ENCODE data around the gene CUTA.
A peak's percentile ranks its signal among the peaks of the same experiment; 100 is the strongest.

CUTA gene

DNA sequence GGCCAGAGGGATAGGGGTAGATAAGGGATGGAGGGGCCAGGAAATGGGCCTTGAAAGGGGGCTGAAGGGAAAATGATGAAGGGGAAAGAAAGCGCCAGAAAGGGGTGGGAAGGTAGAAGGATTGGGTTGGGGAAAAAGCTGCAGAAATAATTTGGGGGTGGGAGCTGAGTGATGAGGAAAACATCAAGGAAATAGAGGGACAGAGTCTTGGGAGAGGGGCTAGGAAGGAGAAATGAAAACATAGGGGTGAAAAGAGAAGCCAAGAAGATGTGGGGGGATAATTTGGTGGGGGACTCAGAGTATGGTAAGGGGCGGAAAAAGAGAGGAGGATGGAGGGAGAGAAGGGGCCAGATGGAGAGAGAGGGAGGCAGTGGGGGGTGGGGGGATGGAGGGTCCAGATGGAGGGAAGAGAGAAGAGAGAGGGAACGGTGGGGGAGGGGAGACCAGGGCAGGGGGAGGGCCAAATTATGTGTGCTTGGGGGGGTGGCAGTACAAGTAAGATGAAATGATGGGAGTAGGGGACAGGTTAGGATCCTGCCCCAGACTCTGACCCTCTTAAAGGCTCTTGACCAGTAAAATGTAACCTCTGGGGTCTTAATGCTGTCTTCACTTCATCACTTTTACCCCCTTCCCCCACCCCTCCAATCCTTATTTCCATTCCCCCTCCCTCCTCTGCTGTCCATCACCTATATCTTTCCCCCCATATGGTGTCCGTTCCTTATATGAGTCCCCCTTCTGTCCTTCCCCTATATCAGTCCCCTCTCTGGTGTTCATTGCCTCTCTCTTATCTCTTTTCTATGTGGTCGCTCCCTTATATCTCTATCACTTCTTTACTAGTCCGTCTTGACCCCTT is 2.8 kb upstream of the CUTA start:
- ATAC-seq = no peak

DNA sequence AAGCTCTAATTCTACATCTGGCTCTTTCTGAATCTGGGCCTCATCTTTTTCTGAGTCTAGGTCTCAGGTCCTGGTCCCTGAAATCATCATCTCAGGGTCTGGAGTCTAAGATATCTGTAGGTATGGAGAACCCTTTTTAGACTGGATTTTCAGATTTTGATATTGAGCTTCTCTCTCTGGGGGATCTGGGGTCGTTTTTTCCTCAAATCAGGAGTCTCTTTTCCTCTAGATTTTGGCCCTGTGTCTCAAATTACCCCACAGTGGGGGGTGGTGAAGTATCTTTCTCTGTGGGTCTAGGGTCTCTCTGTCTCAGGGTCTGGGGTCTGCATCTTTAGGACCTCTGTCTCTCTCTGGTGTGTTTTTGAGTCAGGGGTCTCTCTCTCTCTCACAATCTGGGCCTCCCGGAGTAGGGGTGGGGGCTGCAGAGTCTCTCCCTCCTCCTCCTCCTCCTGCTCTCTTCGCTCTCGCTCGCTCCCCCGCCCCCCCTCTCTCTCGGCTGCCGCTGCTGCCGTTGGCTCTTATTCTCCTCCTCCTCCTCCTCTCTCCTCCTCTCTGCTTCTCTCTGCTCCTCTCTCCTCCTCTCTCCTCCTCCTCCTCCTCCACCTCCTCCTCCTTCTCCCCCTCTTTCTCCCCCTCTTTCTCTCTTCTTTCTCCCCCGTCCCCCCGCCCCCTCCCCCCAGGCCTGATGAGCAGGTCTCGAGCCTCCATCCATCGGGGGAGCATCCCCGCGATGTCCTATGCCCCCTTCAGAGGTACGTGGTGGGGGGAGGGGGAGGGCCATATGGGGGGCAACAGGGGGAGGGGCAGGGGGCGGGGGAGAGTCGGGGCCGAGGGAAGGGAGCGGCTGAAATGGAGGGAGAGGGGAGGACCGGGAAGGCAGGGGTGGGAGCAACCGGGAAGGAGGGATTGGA is 1.9 kb upstream of the CUTA start, which contains the start of gene SYNGAP1:
Gene SYNGAP1 (plus strand): TSS at position 486 of the 911 bp plus-strand sequence. CDS start 200 bp downstream, at position 686.
- no peak for ATAC-seq

DNA sequence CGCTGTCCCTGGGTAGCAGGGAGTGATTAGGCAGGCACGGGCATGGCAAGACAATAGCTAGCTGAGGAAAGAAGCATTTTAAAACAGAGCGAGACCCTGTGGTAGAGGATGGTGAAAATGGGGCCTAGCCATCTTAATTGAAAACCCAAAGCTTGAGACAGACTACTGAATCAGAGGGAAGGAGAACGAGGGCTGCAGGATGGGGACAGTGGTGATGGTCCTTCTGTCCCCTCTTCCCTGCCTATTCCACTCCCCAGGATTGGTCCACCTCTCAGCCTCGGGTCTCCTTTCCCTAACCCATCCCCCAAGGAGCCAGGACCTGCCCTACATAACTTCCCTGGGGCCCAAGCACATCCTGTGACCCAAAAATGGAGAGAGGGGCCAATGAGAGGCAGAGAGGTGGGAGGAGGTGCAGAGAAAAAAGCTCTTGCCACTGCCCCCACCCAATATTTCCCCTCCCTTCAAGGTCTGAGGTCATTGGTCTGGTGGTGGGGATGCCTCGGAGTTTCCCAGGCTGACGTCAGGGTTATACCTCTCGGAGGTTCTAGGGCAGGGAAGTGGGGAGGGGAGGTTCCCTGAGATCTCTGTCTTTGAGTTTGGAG is 884 bp upstream of the CUTA start:
- no peak for ATAC-seq

DNA sequence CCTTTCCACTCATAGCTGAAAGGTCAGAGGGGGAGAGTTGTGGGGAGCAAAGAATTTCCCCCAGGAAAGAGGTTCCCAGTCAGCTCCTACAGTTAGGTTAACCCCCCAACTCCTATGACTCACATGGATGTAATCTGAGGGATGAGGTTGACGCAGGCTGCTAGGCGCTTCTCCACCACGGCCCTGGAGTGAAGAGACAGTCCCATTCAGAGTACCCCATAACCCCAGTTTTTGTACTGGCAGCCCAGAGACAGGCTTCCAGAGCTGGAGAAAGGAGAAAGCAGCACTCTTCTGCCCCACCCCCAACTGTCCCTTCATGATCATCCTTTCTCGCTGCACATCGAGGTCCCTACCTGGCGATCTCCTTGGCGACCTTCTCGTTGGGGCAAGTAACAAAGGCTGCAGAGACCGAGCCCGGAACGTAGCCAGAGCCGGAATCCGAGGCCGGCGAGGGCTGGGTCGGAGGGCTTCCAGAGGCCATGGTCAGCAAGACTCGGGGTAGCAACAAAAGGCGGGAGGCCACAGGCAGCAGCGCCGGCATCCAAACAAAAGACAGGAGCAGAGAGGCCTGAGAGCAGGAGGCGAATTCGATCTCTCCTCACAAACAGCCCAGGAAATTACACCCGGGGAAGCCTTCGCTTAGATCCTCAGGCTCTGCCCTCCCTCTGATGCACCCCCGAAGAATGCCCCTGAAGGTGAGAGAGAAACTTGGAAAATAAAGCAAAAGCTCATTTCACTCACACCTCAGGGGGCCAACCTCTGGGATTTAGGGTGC is 592 bp downstream of the CUTA start:
- ATAC-seq = no peak

DNA sequence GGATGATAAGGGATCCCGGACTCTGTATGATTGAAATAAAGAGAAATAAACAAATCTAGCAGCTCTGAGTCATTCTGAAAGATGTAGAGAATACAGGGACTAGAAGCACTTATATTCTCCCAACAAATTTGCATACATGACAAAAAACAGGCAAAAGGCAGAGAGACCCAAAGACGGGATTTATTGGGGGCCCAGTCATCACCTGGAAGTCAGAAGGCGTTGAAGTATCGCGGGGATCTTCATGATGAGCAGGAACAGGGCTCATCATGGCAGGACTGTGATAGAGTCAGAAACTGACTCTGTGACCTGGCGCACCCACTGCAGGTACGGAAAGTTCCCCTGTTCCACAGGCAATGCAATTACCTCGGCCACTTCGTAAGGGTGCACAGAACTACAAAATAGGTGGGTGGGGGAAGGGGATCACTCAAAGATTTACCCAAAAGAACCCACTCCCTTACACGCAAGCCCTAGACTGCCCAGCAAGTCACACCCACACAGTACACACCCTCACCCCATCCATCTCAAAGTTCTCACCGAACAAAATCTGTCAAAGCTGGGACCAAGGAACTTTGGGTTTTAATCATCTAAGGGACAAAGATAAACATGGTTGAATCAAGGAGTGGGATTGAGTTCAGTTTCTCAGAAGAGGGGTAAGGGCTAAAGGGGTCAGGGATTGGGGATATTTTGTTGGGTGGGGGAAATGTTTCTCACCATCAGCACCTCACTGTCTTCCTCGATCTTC is 1.4 kb downstream of the CUTA start:
- ATAC-seq = peak; percentile 1 to 12

DNA sequence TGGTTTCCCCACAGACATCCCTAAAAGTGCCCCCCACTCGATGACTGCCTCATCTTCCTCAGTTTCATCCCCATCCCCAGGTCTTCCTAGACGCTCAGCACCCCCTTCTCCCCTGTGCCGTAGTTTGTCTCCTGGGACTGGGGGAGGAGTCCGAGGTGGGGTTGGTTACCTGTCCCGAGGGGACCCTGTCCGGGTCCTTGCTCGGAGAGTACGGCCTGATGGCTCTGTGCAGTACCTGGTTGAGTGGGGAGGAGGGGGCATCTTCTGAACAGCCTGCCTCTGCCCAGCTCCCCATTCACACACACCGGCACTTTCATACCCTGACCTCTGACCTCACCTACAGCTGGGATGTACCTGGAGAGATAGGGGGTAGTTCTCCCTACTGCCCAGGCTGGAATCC is 2.1 kb downstream of the CUTA start:
- ATAC-seq = no peak

DNA sequence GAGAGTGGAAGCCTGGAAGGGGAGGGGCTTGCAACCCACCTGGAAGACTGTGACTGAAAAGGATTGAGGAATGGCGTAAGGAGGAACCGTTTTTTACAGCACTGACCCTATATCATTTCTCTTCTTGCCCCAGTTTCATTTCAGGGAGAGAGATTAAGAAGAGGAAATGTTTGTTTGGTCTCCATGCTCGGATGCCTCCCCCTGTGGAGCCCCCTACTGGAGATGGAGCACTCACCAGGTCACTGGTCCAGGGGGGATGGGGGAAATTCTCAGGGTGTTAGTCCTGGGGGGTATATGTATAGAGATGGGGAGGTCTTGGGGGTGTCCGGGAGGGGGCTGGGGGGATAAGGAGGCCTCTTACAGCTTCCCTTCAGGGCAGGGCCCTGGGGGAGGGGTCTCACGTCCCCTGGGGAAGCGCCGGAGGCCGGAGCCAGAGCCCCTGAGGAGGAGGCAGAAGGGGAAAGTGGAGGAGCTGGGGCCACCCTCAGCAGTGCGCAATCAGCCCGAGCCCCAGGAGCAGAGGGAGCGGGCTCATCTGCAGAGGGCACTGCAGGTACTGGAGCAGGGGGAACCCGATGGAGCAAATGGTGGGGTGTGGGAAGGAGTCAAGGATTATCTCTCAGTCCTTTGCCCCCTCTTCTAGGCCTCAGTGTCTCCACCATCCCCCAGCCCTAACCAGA is 3.2 kb downstream of the CUTA start:
- no peak for ATAC-seq

DNA sequence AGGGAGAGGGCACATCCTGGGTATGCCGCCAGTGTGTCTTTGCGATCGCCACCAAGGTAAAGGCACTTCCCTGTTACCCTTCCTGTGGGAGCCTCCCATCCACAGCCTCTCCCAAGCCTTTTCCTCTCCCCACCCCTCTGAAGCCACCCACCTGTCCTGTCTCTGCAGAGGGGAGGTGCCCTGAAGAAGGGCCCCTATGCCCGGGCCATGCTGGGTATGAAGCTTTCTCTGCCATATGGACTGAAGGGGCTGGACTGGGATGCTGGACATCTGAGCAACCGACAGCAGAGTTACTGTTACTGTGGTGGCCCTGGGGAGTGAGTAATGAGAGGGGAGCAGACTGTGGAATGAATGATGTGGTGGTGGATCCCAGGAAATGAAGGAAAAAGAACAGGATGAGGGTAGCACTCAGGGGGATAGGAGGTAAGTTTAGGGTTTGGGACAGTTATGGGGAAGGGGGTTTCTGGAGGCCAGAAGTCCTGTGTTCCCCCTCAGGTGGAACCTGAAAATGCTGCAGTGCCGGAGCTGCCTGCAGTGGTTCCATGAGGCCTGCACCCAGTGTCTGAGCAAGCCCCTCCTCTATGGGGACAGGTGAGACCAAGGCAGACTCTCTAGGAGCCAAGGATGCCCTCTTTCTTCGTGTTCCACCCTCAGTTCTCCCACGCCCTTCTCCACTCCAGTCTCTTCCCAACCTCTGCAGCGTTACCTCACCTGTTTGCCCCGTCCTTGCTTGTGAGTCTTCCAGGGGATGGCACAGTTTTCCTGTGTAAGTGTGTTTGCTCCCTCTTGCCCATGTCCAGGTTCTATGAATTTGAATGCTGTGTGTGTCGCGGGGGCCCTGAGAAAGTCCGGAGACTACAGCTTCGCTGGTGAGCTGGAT is 4.4 kb downstream of the CUTA start:
- ATAC-seq = no peak

DNA sequence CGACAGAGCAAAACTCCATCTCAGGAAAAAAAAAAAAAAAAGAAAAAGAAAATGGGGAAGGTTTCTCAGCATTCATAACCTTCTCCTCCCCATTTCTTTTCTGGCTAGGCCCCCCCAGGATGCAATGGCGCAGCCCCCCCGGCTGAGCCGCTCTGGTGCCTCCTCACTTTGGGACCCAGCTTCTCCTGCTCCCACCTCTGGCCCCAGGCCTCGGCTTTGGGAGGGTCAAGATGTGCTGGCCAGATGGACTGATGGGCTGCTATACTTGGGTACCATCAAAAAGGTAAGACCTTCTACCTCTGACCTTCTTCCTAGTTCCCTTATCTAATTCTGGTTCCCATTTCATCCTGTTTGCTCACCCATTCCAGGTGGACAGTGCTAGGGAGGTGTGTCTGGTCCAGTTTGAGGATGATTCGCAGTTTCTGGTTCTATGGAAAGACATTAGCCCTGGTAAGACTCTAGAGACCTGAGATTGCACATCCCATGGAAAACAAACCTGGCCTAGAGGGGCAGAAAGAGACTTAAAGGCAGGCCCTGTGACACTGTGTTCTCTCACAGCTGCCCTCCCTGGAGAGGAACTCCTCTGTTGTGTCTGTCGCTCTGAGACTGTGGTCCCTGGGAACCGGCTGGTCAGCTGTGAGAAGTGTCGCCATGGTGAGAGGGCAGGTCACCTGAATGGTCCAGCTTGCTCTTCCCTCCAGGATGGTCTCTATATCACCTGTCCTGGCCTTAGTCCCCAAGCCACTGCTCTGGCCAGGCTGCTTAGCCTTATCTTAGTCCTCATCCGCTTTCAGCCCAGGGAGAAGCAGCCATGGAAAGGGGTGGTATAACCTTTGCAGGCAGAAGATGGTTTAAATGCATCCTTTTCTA is 5.5 kb downstream of the CUTA start:
- ATAC-seq = no peak

DNA sequence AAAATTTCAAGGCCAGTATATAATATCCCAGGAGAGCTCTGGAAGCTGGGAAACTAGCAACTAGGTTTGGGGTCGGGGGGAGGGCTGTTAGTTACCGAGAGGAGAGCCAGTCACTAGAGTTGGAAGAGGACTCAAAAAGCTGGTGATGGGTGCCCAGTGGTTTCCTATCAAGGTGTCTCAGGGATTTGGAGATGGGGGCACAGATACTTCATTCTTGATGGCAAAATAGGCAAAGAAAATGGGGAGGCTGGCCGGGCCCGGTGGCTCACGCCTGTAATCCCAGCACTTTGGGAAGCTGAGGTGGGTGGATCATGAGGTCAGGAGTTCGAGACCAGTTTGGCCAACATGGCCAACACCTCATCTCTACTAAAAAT is 6.3 kb downstream of the CUTA start:
- ATAC-seq = no peak

DNA sequence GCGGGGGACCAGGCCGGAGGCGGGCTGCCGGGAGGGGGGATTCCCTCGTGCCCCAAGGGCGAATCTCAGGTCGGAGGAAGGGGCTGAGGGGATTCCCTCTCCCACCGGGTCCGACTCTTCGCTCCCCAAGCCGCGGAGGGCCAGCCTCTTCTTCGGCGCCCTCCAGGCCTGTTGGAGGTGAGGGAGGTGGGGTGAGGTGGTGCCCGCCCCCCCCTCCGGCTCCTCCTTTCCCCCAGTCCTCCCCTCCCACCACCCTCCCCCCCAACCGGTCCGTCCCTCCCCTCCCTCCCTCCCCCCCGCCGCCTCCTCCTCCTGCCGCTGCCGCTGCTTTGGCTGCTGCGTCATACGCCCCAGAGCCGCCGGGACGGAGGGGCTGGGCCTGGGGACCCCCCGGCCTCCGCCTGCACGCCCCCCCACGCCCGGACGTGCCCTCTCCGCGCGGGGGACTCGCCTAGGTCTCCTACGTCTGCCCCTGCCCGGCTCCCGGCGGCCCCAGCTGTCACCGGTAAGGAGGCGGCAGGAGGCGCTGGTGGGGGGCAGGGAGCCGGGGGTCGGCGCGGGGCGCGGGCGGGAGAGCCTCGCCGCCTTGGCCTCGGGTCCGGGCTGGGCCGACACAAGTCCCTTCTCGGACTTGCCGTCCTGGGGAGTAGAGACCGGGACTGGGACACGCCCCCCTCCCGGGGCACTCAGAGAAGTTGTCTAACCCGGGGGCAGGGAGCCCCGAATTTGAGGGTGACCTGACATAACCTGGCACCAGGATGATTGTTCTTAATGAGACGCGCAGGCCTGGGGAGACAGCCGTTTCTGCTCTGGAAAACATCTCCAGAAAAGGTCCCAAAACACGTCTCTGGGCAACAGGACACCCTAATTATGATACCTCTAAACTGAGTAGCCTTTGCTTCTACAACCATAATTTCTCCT is 6.9 kb downstream of the CUTA start, which contains the start of gene PHF1:
Gene PHF1 (plus strand): TSS at position 304 of the 921 bp plus-strand sequence. CDS start 1,250 bp downstream, outside the sequence.
- ATAC-seq = peak; percentile 46 to 55

DNA sequence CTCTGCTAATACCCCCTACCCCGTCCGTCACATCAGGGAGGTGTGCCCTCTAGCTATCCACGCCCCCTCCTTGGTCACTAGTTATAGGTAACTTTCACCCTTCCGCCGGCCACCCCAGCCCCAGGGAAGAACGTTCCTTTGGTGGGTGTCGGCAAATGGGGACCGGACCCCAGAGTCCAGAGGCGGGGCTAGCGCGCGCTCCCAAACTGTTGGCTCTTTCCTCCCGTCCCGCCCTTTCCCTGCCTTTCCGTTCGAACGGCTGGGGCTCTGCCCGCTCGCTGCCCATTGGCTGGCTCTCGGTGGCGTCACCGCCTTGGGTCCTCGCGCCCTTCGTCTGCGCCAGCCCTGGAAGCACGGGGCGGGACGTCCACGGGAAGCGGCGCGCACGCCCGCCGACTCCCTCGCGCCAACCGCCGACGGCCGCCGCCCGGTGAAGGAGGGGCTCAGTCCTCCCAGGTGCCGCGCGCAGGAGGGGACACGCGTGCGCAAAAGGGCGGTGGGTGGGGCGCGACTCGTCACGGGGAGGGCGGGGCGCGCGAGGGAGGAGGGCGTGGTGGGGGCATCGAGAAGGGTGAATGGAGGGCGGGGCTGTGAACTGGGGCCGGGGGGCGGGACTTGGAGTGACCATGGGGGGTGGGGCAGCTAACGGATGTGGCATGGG is 7.7 kb downstream of the CUTA start:
- ATAC-seq = peak; percentile 90 to 93

DNA sequence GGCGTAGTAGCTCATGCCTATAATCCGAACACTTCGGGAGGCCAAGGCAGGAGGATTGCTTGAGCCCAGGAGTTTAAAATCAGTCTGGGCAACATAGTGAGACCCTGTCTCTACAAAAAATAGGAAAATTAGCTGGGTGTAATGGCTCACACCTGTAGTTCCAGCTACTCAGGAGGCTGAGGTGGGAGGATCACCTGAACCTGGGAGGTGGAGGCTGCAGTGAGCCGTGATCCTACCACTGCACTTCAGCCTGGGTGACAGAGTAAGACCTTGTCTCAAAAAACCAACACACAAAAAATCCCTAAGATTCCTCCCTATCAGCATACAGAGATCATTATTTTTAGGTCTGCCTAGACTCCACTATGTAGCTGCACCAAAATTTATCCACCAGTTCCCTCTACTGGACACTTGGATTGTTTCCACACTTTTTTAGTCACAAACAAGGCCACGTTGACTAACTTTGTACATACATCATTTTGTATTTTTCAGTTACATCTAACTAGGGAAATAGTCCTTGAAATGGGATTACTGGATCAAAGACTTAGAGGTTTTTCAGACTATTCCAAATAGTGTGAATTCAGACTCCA is 10.7 kb downstream of the CUTA start:
- ATAC-seq = no peak

DNA sequence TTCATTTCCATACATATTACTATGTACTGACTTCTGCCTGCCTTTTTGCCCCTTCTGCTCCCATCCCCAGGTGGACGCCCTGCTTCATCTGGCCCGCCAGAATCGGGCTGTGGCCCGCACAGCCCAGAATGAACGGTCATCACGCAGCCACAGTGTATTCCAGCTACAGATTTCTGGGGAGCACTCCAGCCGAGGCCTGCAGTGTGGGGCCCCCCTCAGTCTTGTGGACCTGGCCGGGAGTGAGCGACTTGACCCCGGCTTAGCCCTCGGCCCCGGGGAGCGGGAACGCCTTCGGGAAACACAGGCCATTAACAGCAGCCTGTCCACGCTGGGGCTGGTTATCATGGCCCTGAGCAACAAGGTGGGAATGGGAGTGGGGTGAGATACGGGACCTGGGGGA is 11.8 kb downstream of the CUTA start:
- ATAC-seq = no peak

DNA sequence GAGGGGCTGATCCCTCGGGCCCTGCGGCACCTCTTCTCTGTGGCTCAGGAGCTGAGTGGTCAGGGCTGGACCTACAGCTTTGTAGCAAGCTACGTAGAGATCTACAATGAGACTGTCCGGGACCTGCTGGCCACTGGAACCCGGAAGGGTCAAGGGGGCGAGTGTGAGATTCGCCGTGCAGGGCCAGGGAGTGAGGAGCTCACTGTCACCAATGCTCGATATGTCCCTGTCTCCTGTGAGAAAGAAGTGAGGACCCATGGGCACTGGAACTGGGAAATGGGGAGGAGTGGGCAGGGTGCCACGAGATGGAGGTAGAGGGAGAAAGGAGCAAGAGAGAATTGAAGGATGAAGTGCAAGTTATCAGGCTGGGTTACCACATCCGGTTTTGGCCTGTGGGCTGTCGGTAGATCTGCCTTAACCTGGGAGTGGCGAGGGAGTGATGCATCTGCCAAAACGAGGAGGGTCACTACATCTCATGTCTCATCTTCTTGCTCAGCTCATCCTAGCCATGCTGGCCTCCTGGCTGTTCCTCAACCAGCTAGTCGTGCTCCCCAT is 12.4 kb downstream of the CUTA start:
- no peak for ATAC-seq

DNA sequence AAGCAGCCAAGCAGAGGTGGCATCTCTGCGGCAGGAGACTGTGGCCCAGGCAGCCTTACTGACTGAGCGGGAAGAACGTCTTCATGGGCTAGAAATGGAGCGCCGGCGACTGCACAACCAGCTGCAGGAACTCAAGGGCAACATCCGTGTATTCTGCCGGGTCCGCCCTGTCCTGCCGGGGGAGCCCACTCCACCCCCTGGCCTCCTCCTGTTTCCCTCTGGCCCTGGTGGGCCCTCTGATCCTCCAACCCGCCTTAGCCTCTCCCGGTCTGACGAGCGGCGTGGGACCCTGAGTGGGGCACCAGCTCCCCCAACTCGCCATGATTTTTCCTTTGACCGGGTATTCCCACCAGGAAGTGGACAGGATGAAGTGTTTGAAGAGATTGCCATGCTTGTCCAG is 13.0 kb downstream of the CUTA start:
- no peak for ATAC-seq
